ENCODE measurements around the gene TRPM2.

DNA sequence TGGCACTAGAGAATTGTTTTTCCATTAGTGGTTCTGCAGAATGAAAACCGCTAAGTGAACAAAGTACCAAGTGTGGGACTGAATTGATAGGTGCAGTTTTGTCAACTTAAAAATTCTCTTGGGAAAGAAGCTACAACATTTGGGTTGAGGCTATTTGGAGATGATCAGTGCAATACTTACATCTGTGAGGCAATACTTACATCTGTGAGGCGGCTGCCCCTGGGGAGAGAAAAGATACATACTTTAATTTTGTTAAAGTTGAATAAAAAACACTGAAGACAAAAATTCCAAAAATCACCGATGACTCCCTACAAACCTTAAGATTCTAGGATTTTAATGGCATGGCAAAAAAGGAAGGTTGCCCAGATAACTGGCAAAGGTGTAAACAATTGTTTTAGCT is 16.0 kb upstream of the TRPM2 start:
- no peak for TF ChIP-seq POLR2A (IDR thresholded peaks at IDR 0.05; ENCODE audit: control extremely low read depth in 1 of 2, low read depth in 2 of 2, low read length in 2 of 2)
- no peak for TF ChIP-seq CTCF (IDR thresholded peaks at IDR 0.05; ENCODE audit: control extremely low read depth in 1 of 3, insufficient read depth in 1 of 3, low read depth in 1 of 3, low read length in 3 of 3)
- no peak for TF ChIP-seq EZH2 (IDR thresholded peaks at IDR 0.05; ENCODE audit: low read depth, low read length, severe bottlenecking)
- no peak for TF ChIP-seq RAD21 (IDR thresholded peaks at IDR 0.05 in 1 of 2, conservative IDR thresholded peaks at IDR 0.05 in 1 of 2; ENCODE audit: low read depth in 2 of 2, low read length in 2 of 2)
- TF ChIP-seq BCL11A (IDR thresholded peaks at IDR 0.05; ENCODE audit: low read depth in 2 of 2, low read length in 2 of 2) = no peak
- no peak for TF ChIP-seq SRF (IDR thresholded peaks at IDR 0.05; ENCODE audit: low read depth, low read length)
- TF ChIP-seq EP300 (IDR thresholded peaks at IDR 0.05; ENCODE audit: borderline replicate concordance in 1 of 2, low read depth in 2 of 2, low read length in 2 of 2) = no peak
- no peak for TF ChIP-seq TAF1 (IDR thresholded peaks at IDR 0.05; ENCODE audit: low read depth, low read length)

Measured in H1 (cell line).